Astrocyte (in vitro differentiated cells and primary cell): ENCODE data around the gene TMEM184B. TPM values are rescaled to one million over a fixed set of nuclear protein-coding genes. Genes with fewer than 3 reads are reported as not detected.

ENCODE experiments used
- DNase-seq: peaks from one replicate; pipeline ENCODE4 v3.0.0-alpha.2; 2010; ENCODE audit warnings: low read depth
- FAIRE-seq: peaks from 2 replicates; lab custom pipeline; 2011; peaks lifted over from hg19 to GRCh38; lab: Jason Lieb, UNC
- H2AFZ ChIP-seq: 2 replicates; pipeline ENCODE4 v1.6.0; 2012; ENCODE audit warnings: low read depth, low read length, inconsistent platforms
- H3K27ac ChIP-seq: 2 replicates; pipeline ENCODE4 v1.5.1; 2011; ENCODE audit warnings: low read depth, low read length, inconsistent platforms
- H3K27me3 ChIP-seq: 2 replicates; pipeline ENCODE4 v1.6.0; 2011; ENCODE audit warnings: low read length, inconsistent platforms; ENCODE audit not compliant: insufficient read depth
- H3K36me3 ChIP-seq: 2 replicates; pipeline ENCODE4 v1.5.1; 2011; ENCODE audit warnings: low read length, inconsistent platforms; ENCODE audit not compliant: insufficient read depth
- H3K4me1 ChIP-seq: 2 replicates; pipeline ENCODE4 v1.5.1; 2011; ENCODE audit warnings: low read length, inconsistent platforms; ENCODE audit not compliant: insufficient read depth
- H3K4me2 ChIP-seq: 2 replicates; pipeline ENCODE4 v1.6.0; 2012; ENCODE audit warnings: low read length, inconsistent platforms
- H3K4me3 ChIP-seq: 2 replicates; pipeline ENCODE4 v1.5.1; 2011; ENCODE audit warnings: low read depth, mild to moderate bottlenecking, low read length, inconsistent platforms; ENCODE audit not compliant: insufficient read depth
- H3K79me2 ChIP-seq: 2 replicates; pipeline ENCODE4 v1.6.0; 2012; ENCODE audit warnings: mild to moderate bottlenecking, low read length, inconsistent platforms; ENCODE audit not compliant: insufficient read depth
- H3K9ac ChIP-seq: 2 replicates; pipeline ENCODE4 v1.6.0; 2012; ENCODE audit warnings: mild to moderate bottlenecking, low read length, inconsistent platforms
- H3K9me3 ChIP-seq: 2 replicates; pipeline ENCODE4 v1.5.1; 2012; ENCODE audit warnings: low read depth, mild to moderate bottlenecking, low read length, inconsistent platforms; ENCODE audit not compliant: insufficient read depth
- H4K20me1 ChIP-seq: 2 replicates; pipeline ENCODE4 v1.6.0; 2012; ENCODE audit warnings: low read length, inconsistent platforms; ENCODE audit not compliant: insufficient read depth
- H3K27ac Mint-ChIP-seq: one replicate; pipeline ENCODE4 v1.8.0; 2021; ENCODE audit warnings: mild to moderate bottlenecking, mixed read lengths; ENCODE audit not compliant: unreplicated experiment
- H3K27me3 Mint-ChIP-seq: one replicate; pipeline ENCODE4 v1.8.0; 2021; ENCODE audit warnings: low read depth, mixed read lengths; ENCODE audit not compliant: unreplicated experiment
- H3K36me3 Mint-ChIP-seq: one replicate; pipeline ENCODE4 v1.8.0; 2021; ENCODE audit warnings: low read depth, mixed read lengths; ENCODE audit not compliant: unreplicated experiment
- H3K4me1 Mint-ChIP-seq: one replicate; pipeline ENCODE4 v1.8.0; 2021; ENCODE audit warnings: low read depth, mixed read lengths; ENCODE audit not compliant: unreplicated experiment
- H3K4me3 Mint-ChIP-seq: one replicate; pipeline ENCODE4 v1.8.0; 2021; ENCODE audit warnings: mild to moderate bottlenecking, moderate library complexity, mixed read lengths; ENCODE audit not compliant: unreplicated experiment
- H3K9me3 Mint-ChIP-seq: one replicate; pipeline ENCODE4 v1.8.0; 2021; ENCODE audit warnings: mild to moderate bottlenecking, mixed read lengths; ENCODE audit not compliant: unreplicated experiment
- EZH2 ChIP-seq: IDR thresholded peaks from 2 replicates; pipeline ENCODE4 v1.6.1; 2012; ENCODE audit warnings: mild to moderate bottlenecking, low read length, inconsistent platforms; ENCODE audit not compliant: insufficient read depth
- total RNA-seq: library from RNA; stranded (reverse); gene quantifications from 2 replicates; pipeline ENCODE4 v1.2.1, GENCODE V29; 2021
- TF ChIP-seq, protein P1 (sequence below): IDR thresholded peaks from 2 replicates; pipeline ENCODE4 v1.5.1; 2011; ENCODE audit warnings: low read depth, mild to moderate bottlenecking, inconsistent platforms, low read length, moderate library complexity; ENCODE audit not compliant: insufficient read depth

Gene TMEM184B
- total RNA-seq, 1 donor from 2014 or later: 109 TPM

DNA sequence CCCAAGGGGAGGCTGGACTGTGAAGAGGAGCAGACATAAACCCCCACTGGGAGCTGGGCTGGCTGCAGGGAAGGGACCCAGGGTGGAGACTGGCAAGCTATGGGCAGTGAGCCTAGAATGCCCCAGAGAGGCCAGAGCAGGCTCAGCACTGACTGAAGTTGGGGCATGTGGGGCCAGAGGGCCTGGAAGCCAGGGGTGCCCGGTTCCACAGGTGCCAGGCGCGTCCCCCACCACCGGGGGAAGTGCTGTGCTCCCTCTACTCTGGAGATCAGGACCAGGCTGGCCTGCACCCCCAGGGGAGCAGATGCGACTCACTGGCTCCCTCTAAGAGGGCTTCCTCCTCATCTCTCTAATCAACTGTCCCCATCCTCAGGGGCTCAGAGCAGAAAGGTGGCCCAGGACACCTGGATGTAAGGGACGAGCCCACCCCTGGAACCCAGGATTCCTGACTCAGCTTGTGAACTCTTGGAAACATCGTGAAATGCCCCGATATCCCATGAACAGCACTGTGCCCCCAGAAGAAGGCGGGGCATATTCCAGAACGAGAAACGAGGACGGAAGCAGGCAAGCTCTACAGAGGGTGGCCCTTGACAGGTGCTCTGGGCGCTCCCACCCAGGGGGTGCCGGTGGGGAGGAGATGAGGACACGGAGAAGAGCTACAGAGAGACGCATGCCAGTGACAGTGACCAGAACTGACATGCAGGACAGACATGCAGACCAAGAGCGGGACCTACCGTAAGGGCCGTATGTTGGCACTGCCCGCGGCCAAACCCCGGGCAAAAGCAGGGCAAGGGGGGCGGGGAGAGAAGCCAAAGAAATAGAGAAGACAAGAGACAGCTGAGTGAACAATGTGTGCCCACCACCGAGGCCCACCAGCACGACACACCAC lies 50.7 kb downstream of the TMEM184B start:
- Histone ChIP-seq H3K27me3 (no peaks in the 10 kb centered on the region), H2AFZ (no peak overlapping the region), H3K4me3 (no peak overlapping the region), H3K9me3 (no peaks in the 10 kb centered on the region), H3K9ac (no peak overlapping the region), H3K4me2 (no peak overlapping the region), H4K20me1 (no peaks in the 10 kb centered on the region), H3K36me3 (peaks cover 10% of the 10 kb centered on the region), H3K27ac (no peak overlapping the region), H3K4me1 (peaks cover 27% of the 10 kb centered on the region), H3K79me2 (no peaks in the 10 kb centered on the region)
- Mint-ChIP-seq H3K9me3 (no peaks in the 10 kb centered on the region), H3K27me3 (no peaks in the 10 kb centered on the region), H3K36me3 (peaks cover 11% of the 10 kb centered on the region), H3K27ac (no peak overlapping the region), H3K4me1 (peaks cover 28% of the 10 kb centered on the region), H3K4me3 (no peak overlapping the region)
- TF ChIP-seq EZH2: no peak
- TF ChIP-seq, protein P1, sequence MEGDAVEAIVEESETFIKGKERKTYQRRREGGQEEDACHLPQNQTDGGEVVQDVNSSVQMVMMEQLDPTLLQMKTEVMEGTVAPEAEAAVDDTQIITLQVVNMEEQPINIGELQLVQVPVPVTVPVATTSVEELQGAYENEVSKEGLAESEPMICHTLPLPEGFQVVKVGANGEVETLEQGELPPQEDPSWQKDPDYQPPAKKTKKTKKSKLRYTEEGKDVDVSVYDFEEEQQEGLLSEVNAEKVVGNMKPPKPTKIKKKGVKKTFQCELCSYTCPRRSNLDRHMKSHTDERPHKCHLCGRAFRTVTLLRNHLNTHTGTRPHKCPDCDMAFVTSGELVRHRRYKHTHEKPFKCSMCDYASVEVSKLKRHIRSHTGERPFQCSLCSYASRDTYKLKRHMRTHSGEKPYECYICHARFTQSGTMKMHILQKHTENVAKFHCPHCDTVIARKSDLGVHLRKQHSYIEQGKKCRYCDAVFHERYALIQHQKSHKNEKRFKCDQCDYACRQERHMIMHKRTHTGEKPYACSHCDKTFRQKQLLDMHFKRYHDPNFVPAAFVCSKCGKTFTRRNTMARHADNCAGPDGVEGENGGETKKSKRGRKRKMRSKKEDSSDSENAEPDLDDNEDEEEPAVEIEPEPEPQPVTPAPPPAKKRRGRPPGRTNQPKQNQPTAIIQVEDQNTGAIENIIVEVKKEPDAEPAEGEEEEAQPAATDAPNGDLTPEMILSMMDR: no peak
- FAIRE-seq (no peak), DNase-seq (no peak)

DNA sequence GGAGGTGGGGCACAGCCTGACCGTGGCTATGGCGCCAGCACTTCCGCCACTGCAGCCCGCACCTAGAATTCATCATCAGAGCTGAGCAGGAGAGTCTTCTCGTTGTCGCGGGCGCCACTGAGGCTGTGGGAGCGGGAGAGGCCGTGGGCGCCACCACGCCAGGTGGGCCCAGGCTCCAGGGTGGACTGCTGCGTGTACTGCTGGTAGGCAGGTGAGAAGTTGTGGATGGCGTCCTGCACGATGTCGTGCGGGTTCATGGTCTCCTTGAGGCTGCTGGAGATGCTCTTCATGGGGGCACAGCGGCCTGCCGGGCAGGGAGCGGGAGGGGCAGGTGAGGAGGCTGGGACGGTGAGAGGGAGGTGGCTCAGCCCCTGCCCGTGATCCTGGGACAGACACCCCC lies 51.4 kb downstream of the TMEM184B start:
- Histone ChIP-seq H3K4me2 (no peak overlapping the region), H3K9me3 (no peaks in the 10 kb centered on the region), H2AFZ (no peak overlapping the region), H3K27me3 (no peaks in the 10 kb centered on the region), H3K79me2 (no peaks in the 10 kb centered on the region), H3K36me3 (peaks cover 10% of the 10 kb centered on the region), H3K4me1 (peaks cover 27% of the 10 kb centered on the region), H3K9ac (no peak overlapping the region), H3K27ac (no peak overlapping the region), H4K20me1 (no peaks in the 10 kb centered on the region), H3K4me3 (no peak overlapping the region)
- Mint-ChIP-seq H3K4me3 (no peak overlapping the region), H3K36me3 (peaks cover 9% of the 10 kb centered on the region), H3K27ac (no peak overlapping the region), H3K4me1 (peaks cover 28% of the 10 kb centered on the region), H3K9me3 (no peaks in the 10 kb centered on the region), H3K27me3 (no peaks in the 10 kb centered on the region)
- no peak for FAIRE-seq
- DNase-seq: no peak
- TF ChIP-seq, protein P1: no peak
- no peak for TF ChIP-seq EZH2
